Common myeloid progenitor, CD34-positive (primary cell): ENCODE data around the gene MYBPC1.

Source experiments
- CTCF ChIA-PET: fragments of 350-600 bp; sonication (Branson Sonifier 250); formaldehyde crosslinking; loops from one replicate; lab custom pipeline; 2021; ENCODE audit warnings: antibody characterized with exemption; lab: Charles Lee
- POLR2A ChIA-PET: fragments of 350-600 bp; sonication (Branson Sonifier 250); formaldehyde crosslinking; loops from one replicate; lab custom pipeline; 2021; ENCODE audit warnings: antibody characterized with exemption; lab: Charles Lee
- DNase-seq, 3 donors: peaks; one replicate each; pipeline versions ENCODE4 v3.0.0 to v3.0.0-alpha.2; 2013
- H3K27ac ChIP-seq, 2 experiments: 1 replicate in 1 of 2; 2 replicates in 1 of 2; pipeline ENCODE4 v1.7.0; 2013; ENCODE audit warnings: inconsistent platforms in 2 of 2, low read length in 2 of 2, mild to moderate bottlenecking in 2 of 2, low read depth in 1 of 2, moderate library complexity in 1 of 2; ENCODE audit not compliant: severe bottlenecking in 2 of 2, insufficient read depth in 1 of 2, poor library complexity in 1 of 2
- H3K27me3 ChIP-seq, 5 experiments: replicated peaks in 2 of 5; 1 replicate in 3 of 5; 2 replicates in 2 of 5; pipeline versions ENCODE4 v1.6.1 to v1.7.0; 2013; ENCODE audit warnings: low read length in 4 of 5, mild to moderate bottlenecking in 2 of 5, moderate library complexity in 2 of 5, inconsistent platforms in 1 of 5; ENCODE audit not compliant: insufficient read depth in 5 of 5, control insufficient read depth in 4 of 5
- H3K36me3 ChIP-seq, 4 experiments: 1 replicate in 2 of 4; 2 replicates in 2 of 4; pipeline versions ENCODE4 v1.6.1 to v1.7.0; 2013; ENCODE audit warnings: low read length in 3 of 4, control low read depth in 1 of 4, mild to moderate bottlenecking in 1 of 4; ENCODE audit not compliant: control insufficient read depth in 4 of 4, insufficient read depth in 4 of 4
- H3K4me1 ChIP-seq, 4 experiments: 1 replicate in 3 of 4; 2 replicates in 1 of 4; pipeline versions ENCODE4 v1.6.1 to v1.7.1; 2013; ENCODE audit warnings: low read length in 3 of 4, mild to moderate bottlenecking in 3 of 4, control low read depth in 1 of 4, inconsistent platforms in 1 of 4, moderate library complexity in 1 of 4; ENCODE audit not compliant: control insufficient read depth in 4 of 4, insufficient read depth in 4 of 4; ENCODE audit errors: control extremely low read depth in 1 of 4
- H3K4me3 ChIP-seq, 7 experiments: 1 replicate in 4 of 7; 2 replicates in 3 of 7; pipeline versions ENCODE4 v1.5.1 to v1.7.0; 2013; ENCODE audit warnings: mild to moderate bottlenecking in 7 of 7, low read length in 6 of 7, moderate library complexity in 6 of 7, inconsistent platforms in 2 of 7, low read depth in 2 of 7, control low read depth in 1 of 7; ENCODE audit not compliant: insufficient read depth in 4 of 7, control insufficient read depth in 1 of 7; ENCODE audit errors: extremely low read depth in 1 of 7
- H3K9me3 ChIP-seq, 5 experiments: 1 replicate in 4 of 5; 2 replicates in 1 of 5; pipeline versions ENCODE4 v1.6.1 to v1.7.1; 2013; ENCODE audit warnings: low read length in 4 of 5, mild to moderate bottlenecking in 2 of 5, inconsistent platforms in 1 of 5, low read depth in 1 of 5, moderate library complexity in 1 of 5; ENCODE audit not compliant: control insufficient read depth in 4 of 5, insufficient read depth in 2 of 5; ENCODE audit errors: control extremely low read depth in 1 of 5
- WGBS: methylation state at CpG from one replicate; pipeline ENCODE4 v1.1.5; 2013; ENCODE audit not compliant: insufficient coverage; 5-methylcytosine and 5-hydroxymethylcytosine counted together

Gene MYBPC1

DNA sequence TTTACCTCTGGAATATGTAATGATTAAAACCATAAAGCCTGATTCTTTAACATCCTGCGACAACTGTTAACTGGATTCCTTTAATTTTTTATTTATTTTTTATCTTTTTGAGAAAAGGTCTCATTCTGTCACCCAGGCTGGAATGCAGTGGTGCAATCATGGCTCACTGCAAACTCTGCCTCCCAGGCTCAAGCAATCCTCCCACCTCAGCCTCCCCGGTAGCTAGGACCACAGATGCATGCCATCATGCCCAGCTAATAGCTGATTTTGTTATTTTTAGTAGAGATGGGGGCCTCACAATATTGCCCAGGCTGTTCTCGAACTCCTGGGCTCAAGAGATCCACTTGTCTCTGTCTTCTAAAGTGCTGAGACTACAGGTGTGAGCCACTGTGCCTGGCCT is 3.7 kb downstream of the MYBPC1 start:
- Histone ChIP-seq H3K4me3 (no peak overlapping the region), H3K27me3 (no peaks in the 10 kb centered on the region), H3K36me3 (no peaks in the 10 kb centered on the region), H3K9me3 (no peaks in the 10 kb centered on the region), H3K4me1 (no peaks in the 10 kb centered on the region), H3K27ac (no peak overlapping the region)
- ChIA-PET CTCF (no interaction called here), POLR2A (no interaction called here)
- no peak for DNase-seq
- 100% methylated on average over 1 of the region's 3 CpGs for WGBS

GRCh38 chr12:101599311-101599710 is 4.5 kb downstream of the MYBPC1 start:
- H3K36me3 ChIP-seq: no peaks in the 10 kb centered on the region
- WGBS: no CpG with 5 or more reads among the region's 1 CpG
- no peaks in the 10 kb centered on the region for H3K4me1 ChIP-seq
- no peaks in the 10 kb centered on the region for H3K27me3 ChIP-seq
- POLR2A ChIA-PET: interaction anchor here (0.5 kb wide), 1 partner anchor 160 kb away, joined by 3 read pairs; no protein-coding TSS in a partner anchor
- DNase-seq: no peak
- CTCF ChIA-PET: no interaction called here
- no peaks in the 10 kb centered on the region for H3K9me3 ChIP-seq
- H3K27ac ChIP-seq: no peak overlapping the region
- no peak overlapping the region for H3K4me3 ChIP-seq

DNA sequence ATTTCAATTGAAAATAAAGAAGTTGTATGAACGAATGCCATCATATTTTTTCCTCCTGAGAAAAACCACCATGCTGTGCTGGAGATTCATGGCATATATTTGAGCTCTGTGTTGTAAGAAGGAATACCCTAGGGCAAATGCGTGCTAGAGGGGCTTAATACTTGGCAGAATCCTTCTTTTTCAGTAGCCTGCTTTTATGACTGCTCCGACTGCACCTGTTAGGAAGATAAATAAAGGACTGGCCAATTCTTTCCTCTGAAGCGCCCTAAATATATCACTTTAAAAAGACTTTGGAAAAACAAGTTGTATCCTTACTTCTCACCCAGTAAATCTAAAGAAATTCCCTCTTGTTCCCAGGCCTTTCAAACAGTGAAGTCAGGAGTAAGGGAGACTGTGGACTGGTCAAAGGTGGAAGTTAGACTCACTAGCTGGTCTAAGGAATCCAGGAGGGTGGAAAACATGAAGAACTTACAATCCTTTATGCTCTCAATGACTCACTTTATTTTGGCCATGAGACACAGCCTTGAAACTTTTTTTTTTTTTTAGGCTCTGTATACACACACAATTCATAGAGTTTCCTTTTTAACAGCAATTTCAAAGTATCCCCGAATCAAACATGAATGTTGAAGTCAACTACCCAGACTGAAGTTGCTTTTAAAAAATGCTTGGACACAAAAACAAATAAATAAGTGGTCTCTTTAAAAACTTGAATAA is 5.2 kb downstream of the MYBPC1 start:
- no peak for DNase-seq
- H3K4me1 ChIP-seq: no peaks in the 10 kb centered on the region
- no peaks in the 10 kb centered on the region for H3K27me3 ChIP-seq
- POLR2A ChIA-PET: interaction anchor here (0.5 kb wide), 1 partner anchor 159 kb away, joined by 3 read pairs; no protein-coding TSS in a partner anchor
- no peak overlapping the region for H3K4me3 ChIP-seq
- no peak overlapping the region for H3K27ac ChIP-seq
- CTCF ChIA-PET: no interaction called here
- 94% methylated on average over 2 of the region's 5 CpGs for WGBS
- H3K36me3 ChIP-seq: no peaks in the 10 kb centered on the region
- no peaks in the 10 kb centered on the region for H3K9me3 ChIP-seq

- ChIA-PET CTCF (interaction anchor here (1.3 kb wide), 1 partner anchor 11 kb away, joined by 4 read pairs; no protein-coding TSS in a partner anchor), POLR2A (no interaction called here)
- H3K27ac ChIP-seq: no peak overlapping the region
- no peak for DNase-seq
- H3K4me3 ChIP-seq: no peak overlapping the region
- no peaks in the 10 kb centered on the region for H3K27me3 ChIP-seq
- H3K36me3 ChIP-seq: no peaks in the 10 kb centered on the region
- H3K4me1 ChIP-seq: no peaks in the 10 kb centered on the region
- H3K9me3 ChIP-seq: no peaks in the 10 kb centered on the region
- WGBS: no CpG with 5 or more reads among the region's 1 CpG
Observed at GRCh38 chr12:101604132-101604531, 9.4 kb downstream of the MYBPC1 start.

GRCh38 chr12:101607894-101608293 is 13.1 kb downstream of the MYBPC1 start:
- Histone ChIP-seq H3K27ac (no peak overlapping the region), H3K9me3 (no peaks in the 10 kb centered on the region), H3K4me3 (no peak overlapping the region), H3K4me1 (no peaks in the 10 kb centered on the region), H3K36me3 (no peaks in the 10 kb centered on the region), H3K27me3 (no peaks in the 10 kb centered on the region)
- no peak for DNase-seq
- POLR2A ChIA-PET: no interaction called here
- WGBS: 100% methylated on average over 1 of the region's 2 CpGs
- CTCF ChIA-PET: no interaction called here

DNA sequence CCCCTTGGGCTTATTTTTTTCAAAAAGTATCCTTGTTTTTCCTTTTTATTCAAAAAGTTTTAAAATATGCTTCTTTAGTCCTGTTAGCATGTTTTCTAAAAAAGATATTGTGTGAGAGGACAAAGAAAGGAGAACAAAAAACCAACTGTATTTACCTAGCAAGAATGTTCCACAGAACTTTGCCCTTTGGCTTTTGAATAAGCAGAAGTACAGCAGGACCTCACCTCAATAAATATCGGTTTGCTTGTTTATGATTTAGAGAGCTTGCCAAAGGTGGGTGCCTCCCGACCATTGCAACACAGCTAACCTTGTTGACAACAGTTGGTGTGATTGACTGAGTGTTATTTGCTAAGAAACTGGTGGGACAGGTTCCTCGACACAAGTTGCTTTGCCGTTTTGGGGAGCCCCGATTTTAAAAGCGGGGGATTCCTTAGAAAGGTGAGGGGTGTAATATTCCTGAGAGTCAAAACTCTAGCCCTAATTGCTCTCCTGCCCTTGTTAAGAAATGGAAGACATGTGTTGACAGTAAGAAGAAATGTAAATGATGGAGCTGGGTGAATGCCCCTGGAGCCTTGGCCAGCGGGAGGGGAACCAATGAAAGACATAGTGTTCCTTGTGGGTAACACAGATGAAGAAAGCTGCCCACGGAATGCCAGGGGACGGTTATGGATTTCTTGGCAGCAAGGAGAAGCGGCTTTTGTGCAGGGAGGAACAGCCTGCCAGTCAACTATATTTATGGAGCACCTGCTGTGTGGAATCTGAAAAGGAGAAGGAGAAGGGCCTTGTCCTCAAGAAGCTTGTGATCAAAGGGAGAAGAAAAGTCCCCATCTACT is 13.7 kb downstream of the MYBPC1 start:
- POLR2A ChIA-PET: no interaction called here
- DNase-seq: no peak
- Histone ChIP-seq H3K4me3 (no peak overlapping the region), H3K9me3 (no peaks in the 10 kb centered on the region), H3K4me1 (no peaks in the 10 kb centered on the region), H3K27me3 (no peaks in the 10 kb centered on the region), H3K36me3 (no peaks in the 10 kb centered on the region), H3K27ac (no peak overlapping the region)
- CTCF ChIA-PET: no interaction called here
- 100% methylated on average over 9 of the region's 10 CpGs for WGBS

GRCh38 chr12:101609198-101609597 is 14.4 kb downstream of the MYBPC1 start:
- POLR2A ChIA-PET: no interaction called here
- CTCF ChIA-PET: no interaction called here
- 100% methylated on average over 3 of the region's 4 CpGs for WGBS
- DNase-seq: no peak
- no peaks in the 10 kb centered on the region for H3K4me1 ChIP-seq
- no peaks in the 10 kb centered on the region for H3K27me3 ChIP-seq
- no peaks in the 10 kb centered on the region for H3K9me3 ChIP-seq
- no peaks in the 10 kb centered on the region for H3K36me3 ChIP-seq
- no peak overlapping the region for H3K4me3 ChIP-seq
- no peak overlapping the region for H3K27ac ChIP-seq
